ENCODE results near the gene KCNK15.

The KCNK15 gene

DNA sequence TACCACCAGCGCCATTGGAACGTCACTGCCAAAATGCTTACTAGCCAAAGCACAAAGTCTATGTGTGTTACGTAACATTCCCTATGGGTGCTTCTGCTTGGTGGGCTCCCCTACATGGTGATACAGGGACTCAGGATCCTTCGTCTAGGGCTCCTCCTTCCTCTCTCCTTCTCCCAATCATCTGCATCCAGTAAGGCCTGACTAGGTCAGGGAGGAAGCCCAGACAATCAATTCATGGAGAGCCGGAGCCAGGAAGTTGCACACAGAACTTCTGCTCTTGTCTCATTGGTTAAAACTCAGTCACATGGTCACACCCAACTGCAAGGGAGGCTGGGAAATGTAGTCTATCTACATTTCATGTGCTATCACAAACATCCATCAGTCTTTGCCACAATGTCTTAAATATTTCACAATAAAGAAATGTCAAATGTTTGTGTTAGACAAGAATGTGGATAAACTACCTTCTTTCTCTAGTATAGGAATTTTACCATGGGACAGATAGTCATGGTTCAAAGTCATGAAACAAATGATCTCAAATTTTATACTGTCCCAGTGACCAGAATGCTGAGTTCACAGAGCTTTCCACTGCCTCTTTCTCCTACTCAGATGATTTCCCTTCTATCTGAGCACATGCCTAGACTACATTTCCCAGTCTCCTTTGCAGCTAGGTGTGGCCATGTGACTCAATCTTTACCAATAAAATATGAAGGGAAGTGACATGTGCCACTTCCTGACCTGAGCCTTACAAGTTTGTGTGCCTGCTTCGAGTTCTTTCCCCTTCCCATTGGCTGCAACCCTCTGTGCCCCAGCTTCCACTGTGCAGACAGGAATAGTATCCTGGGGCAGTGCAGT lies 9.3 kb upstream of the KCNK15 start:
- DNase-seq, result no peak

DNA sequence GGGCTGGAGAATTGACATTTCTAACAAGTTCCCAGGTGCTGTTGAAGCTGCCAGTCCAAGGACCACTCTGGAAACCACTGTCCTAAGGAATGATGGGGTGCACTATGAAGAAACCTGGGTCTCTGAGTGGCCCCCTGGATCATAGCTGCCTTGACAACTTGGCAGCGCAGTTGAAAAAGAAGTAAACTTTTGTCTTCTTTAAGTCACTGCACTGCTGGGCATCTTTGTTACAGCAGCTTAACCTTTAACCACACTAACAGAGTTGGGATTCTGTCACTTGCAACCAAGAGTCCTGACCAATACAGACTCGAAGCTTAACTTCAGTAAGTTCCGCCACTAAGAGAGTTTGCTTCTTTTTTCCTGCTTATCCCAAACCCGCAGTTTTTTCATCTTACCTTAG lies 8.5 kb upstream of the KCNK15 start:
- DNase-seq, result no peak

DNA sequence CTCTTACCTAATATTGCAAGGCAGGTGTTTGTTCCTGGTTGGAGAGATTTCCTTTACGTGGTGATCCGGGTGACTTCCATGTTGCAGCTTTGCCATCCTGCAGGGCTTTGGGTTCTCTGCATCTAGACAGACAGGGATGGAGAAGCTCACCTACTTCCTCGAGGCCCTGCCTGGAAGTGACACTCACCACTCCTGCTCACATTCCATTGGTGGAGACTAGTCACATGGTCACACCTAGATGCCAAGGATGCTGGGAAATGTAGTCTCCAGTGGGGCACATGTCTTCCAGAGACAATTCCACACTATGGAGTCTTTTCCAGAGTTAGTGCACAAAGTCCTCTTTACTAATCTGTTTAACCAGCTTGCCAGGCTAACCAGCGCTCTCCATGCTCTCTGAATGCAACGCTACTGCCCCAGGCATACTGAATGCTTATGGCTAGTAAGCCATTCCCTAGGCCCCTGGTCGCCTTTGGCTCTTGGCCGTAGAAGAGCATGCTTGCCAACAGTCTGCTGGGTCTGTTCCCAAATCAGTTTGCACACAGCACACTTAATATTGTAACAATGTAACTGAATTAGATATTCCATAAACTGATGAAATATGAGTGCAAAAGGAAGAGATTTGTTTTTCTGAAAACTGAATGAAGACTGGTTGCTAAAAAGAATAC lies 6.7 kb upstream of the KCNK15 start:
- peak; percentile 55 for DNase-seq

DNA sequence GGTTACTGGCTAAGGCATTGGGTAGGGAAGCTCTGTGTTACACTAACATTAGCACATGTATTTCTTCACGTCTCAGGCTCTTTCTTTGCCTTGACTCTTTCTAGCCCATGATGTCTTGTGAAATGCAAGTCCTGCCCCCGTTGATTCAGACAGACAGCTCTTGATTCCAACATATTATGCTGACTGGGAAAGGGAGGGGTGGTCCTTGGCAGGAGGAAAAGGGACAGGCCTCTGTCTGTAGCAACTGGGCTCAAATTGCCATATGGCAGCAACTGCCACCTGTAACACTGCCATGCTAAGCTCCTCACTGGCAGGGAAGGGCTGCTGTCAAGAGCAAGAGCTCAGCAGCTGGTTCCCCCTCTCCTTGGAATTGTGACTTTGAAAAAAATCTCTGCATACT lies 5.7 kb upstream of the KCNK15 start:
- DNase-seq, result peak; percentile 89

DNA sequence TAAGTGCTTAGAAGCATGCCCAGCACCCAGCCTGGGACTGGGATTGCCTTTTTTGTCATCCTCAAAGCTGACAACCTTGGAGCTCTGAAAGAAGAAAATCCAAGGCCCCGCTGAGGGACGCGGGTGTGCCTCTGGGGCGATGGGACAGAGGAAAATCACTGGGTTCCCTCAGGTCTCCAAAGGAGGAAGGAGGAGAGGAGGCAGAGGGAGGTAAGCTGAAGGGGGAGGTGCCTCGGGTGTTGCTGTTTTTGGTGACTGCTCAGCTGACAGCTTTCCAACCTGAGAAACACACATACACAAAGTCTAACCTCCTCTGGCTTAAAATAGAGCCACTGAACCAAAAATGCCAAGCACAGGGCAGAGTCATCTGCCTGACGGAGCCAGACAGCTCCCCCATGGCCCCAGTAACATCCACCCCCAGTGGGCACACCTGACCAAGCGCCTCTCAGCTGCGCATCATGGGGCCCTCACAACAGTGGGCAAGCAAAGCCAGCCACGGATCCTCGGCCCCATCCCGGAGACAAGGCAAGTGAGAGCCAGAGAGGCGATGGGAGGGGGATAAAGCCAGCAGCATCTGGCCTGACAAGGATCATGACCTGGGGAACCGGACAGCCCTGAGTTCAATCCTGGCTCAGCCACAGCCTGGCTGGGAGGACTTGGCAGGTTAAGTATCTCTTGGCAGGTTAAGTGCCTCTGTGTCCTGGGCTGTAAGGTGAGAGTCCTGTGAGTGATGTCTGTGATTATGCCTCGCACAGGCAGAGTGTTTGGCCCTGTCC lies 3.2 kb upstream of the KCNK15 start:
- DNase-seq, result no peak

DNA sequence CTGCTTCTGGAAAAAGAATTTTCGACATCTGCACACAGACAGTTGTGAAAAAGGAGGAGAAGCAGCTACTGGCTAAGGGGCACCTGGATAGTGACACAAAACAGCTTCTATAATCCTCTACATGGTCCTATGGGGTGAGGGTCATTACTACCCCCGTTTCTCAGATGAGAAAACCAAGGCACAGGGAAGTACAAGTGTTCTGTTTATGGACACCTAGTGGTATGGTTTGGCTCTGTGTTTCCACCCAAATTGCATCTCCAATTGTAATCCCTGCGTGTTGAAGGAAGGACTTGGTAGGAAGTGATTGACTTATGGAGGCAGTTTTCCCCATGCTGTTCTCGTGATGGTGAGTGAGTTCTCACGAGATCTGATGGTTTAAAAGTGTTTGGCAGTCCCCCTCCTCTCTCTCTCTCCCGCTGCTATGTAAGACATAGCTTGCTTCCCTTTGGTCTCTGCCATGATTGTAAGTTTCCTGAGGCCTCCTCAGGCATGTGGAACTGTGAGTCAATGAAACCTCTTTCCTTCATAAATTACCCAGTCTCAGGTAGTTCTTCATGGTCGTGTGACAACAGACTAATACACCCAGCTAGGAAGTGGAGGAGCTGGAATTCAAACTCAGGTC lies 2.5 kb upstream of the KCNK15 start:
- no peak for DNase-seq

DNA sequence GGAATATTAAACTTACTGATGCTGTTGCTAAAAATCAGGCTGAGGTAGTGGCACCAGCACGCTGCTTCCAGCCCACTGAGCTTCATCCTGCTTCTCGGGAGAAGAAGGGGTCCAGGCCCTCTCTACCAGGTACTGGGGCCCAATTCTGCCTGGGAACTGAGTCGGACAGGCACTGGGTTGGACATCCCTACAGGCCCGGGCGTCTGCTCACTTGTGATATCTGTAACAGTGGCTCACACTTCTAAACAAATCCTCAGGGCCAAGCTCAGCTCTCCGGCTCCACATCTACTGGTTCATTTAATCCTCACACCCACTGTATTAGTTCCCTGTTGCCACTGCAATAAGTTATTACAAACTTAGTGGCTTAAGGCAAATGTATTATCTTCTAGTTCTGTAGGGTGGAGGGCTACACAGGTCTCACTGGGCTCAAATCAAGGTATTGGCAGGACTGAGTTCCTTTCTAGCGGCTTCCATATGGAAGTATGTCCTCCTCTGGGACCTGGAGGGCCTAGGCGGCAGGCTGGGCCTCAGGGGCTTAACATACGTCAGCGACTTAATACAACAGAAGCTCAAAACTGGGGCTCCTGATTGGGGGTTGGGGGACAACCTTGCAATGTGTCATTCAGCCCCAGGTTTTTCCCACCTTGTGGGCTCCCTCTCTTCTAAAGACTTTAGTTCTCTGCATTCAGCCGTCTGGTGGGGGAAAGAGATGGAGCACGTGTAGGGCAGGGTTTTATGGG lies 1.6 kb upstream of the KCNK15 start:
- DNase-seq, result no peak

DNA sequence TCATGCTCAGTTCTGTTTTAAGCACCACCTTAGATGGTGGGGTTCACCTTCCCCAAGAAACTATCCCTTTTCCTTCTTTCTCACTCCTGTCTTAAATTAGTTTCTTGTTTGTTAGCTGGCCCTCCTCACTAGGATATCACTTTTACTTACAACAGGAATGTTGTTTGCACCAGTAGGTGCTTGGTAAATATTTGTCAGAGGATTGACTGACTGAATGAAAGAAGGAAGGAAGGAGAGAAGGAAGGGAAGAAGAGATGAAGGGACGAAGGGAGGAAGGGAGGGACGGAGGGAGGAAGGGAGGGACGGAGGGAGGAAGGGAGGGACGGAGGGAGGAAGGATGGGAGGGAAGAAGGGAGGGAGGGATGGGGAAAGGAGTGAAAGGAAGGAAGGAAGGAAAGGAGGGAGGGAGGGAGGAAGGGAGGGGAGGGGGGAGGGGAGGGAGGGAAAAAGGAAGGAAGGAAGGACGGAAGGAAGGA lies 505 bp upstream of the KCNK15 start:
- no peak for DNase-seq

DNA sequence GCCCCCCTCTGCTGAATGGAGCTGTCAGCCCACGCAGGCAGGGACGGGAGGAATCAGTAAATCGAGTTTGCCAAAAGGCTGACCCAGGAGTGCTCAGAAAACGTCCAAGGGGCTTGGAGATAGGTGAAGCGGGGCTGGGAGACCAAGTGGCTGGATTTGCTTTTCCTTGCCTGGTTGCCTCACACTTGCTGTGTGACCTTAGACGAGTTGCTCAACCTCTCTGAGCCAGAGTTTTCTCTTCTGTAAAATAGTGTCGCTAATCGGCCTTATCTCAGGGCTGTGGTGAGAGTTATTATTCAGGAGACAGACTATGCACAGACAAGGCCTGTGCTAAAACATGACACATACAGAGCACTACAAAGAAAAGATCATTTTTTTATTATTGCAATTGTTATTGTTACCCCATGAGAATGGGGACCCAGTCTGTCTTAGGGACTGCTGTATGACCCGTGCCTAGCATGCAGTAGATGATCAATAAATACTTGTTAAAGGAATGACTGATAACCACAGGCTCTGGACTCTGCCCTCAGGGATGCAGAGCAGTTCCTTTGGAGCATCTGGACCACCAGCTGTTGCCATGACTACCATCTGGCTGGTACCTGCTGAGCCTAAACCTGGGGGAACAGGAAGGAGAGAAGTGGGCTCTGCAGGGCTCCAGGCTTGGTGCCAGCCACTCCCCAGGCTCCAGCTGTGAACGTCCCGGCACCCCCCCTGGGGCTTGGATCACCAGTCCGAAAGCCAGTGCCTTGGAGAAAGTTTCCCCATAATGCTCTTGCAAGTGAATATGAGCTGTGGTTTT lies 901 bp downstream of the KCNK15 start:
- peak; percentile 39 for DNase-seq

DNA sequence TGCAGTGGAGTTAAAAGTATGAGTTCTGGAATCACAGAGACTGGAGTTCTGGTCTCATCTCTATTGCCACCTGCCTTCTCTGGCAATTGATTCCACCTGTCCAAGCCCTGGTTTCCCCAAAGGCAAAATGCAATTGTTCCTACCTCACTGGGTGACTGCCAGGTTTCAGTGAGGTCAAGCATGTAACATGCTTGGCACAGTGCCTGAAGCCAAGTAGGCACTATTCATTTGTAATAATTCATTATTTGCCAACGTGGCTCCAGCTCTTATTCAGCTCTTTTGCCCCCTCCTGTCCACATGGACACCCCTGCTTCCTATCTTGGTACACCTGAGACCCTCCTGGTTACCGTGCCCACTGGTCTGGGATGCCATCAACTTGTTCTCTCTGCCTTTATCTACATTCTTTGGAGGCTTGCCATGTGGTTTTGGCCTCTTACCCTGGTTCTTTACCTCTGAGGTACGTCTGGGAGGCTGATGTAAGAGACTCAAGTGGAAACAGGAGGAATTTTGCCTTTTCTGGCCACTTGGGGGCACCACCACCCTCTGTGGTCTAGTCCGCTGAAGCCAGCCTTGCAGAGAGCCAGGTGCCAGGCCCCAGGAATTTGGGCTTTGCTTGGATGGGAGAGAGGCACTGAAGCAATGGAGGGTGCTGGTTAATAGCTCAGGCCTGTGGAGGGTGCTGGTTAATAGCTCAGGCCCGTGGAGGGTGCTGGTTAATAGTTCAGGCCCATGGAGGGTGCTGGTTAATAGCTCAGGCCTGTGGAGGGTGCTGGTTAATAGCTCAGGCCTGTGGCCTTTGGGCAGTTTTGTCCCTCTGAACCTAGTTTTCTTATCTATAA lies 1.7 kb downstream of the KCNK15 start:
- peak; percentile 64 for DNase-seq

DNA sequence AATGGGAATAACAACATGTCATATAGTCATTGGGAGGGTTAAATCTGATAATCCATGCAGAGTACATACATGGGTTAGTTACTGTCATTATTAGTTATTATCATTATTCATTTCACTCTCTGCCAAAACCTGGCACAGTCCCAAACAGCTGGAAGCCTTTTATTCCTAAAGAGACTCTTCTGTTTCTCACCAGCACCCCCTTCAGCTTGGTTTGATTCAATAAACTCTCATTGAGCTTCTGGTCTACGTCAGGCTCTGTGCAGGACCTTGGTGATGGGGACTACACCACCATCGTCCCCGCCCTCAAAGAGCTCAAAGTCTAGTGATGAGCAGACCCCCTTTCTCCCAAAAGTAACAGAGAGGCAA lies 2.3 kb downstream of the KCNK15 start:
- DNase-seq, result no peak

DNA sequence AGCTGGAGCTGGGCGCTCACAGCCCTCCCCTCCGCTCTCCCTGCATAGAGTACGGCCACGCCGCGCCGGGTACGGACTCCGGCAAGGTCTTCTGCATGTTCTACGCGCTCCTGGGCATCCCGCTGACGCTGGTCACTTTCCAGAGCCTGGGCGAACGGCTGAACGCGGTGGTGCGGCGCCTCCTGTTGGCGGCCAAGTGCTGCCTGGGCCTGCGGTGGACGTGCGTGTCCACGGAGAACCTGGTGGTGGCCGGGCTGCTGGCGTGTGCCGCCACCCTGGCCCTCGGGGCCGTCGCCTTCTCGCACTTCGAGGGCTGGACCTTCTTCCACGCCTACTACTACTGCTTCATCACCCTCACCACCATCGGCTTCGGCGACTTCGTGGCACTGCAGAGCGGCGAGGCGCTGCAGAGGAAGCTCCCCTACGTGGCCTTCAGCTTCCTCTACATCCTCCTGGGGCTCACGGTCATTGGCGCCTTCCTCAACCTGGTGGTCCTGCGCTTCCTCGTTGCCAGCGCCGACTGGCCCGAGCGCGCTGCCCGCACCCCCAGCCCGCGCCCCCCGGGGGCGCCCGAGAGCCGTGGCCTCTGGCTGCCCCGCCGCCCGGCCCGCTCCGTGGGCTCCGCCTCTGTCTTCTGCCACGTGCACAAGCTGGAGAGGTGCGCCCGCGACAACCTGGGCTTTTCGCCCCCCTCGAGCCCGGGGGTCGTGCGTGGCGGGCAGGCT lies 4.6 kb downstream of the KCNK15 start:
- no peak for DNase-seq

DNA sequence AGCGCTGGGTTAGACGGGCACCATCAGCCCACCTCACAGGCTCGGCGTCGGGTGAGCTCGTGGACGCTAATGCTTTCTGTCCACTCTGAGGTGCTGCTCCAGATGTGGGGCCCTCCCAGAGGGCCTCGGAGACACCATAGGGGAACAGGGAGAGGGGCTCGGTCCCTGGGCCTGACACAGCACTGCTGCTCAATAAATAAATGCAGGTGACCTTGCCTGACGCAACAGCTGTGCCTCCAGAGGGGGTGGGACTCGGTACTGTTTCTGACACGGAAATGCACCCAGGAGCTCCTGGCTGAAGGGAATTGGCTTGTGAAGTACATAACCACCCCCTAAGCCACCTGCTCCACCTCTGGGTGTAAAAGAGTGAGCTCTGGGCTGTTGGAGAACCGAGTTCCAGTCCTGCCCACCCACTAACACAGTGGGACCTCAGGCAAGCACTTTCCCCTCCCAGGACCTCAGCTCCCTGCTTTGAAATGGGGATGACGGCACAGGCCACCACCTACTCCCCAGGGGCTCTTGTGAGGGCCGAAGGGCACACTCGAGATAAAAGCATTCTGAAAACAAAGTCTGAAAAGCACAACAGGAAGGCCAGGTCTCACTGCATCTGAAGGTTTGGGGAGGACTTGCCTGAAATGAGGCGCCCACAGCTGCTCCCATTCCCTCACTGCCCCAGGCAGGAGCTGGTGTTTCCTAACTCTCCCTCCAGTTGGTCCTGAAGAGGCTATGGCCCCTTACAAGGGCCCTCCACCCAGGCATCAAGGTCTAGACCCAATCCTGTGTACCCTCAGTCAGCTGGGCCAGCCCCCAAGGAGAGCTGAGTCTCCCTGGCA lies 6.7 kb downstream of the KCNK15 start:
- DNase-seq, result no peak

DNA sequence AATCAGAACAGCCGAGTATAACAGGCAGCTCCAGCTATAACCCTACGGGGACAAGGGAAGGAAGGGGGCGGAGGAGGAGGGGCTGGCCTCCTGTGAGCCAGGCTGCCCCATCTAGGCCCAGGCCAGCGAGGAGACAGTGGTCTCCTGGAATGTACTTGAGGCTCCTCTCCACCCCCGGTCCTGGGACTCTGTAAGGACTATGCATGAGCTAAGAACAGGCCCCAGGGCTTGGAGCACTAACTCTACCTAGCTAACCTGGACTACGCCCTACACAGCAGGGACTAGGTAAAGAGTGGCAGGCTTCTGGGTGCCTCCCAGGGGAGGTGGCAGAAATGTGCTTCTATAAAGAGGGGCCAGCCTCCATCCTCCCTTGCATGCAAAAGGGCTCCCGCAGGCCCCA lies 8.9 kb downstream of the KCNK15 start:
- no peak for DNase-seq

DNA sequence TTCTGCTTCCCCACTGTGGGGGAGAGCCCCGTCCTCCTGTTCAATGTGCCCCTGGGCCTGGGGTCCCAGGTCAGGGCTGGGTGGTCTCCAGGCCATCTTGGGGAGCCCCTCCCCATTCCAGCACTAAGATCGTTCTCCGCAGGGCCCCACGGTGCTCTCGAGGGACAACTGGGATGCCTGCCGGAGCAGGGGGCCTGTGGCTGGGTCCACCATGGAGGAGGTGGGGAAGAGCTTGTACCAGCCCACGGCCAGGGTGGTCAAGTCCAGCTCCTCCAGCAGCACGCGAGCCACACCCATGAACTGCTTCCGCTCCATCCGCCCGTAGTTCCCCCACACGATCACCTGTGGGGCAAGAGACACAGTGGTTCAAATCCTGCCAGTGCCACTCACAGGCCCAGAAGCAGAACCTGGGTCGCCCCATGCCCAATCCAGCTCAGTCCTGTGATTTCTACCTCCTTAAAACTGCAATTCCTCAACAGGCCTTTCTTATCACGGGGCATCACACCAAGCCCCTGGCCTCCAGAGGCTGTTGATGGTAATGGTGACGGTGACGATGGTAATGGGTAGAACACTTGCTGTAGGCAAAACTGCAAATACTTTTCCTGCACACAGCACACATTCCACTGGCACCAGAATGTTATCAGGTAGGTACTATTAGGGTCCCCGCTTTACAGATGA lies 10.5 kb downstream of the KCNK15 start:
- DNase-seq, result no peak

DNA sequence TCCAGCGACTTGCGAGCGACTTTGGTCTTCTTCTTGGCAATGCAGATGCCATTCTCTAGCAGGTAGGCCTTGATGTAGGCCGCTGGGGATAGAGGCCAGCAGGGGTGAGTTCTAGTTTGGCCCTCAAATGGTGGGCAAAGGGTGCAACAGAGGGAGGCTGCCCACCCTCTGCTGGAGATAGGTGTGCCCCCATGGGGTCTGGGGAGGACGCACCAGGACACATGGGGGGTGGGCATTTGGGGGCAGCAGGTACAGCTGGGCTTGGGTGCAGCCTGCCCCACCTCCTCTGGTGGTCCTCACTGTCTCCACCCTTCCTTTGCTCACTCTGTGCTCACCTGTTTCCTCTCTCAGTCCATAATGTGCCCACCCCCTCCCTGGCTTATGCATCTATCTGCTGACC lies 11.3 kb downstream of the KCNK15 start:
- no peak for DNase-seq

DNA sequence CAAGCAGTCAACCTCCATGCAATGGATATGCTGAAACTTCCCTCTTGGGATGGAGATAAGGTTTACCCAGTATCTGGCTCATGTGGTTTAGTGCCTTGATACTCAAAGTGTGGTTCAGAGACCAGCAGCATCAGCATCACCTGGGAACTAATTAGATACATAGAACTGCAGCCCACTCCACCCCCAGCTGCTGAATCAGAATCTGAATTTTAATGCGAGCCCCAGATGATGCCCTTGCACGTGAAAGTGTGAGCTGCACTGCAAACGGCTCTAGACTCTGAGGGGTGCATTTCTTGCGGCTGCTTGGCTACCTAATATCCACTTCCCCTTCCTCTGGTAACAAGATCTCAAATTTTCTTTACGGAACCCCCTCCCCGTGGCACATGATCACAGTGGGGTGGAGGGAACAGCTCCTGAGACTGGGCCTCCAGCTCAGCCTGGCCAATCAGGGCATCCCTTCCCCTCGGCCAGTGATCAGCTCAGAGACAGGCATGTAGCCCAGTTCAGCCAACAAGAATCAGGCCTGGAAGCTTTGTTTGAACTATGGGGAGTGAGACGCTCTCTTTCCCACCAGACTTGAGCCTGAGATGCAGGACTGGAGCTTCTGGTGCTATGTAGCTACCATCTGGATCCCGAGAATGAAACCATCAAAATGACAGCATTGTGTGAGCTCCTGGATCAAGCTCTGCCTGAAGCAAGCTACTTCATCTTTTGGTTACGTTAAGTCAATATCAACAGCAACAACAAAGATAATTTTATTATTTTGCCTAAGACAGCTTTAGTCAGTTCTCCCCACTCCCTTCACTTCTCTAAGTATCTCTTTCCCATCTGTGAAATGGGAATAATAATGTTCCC lies 12.8 kb downstream of the KCNK15 start:
- no peak for DNase-seq

All from NCI-H1694 treated with DMSO at 0.1 percent for 48 hours (cell line).